Prostate gland (tissue), 2 donors: Measurements from ENCODE around the gene PLEKHA7. TPM values are rescaled to one million over a fixed set of nuclear protein-coding genes. Genes with fewer than 3 reads are reported as not detected.

Experiments
- DNase-seq: peaks from one replicate; pipeline ENCODE4 v3.0.0-alpha.2; 2019; ENCODE audit warnings: low spot score
- H3K27ac ChIP-seq, 2 donors: fragments of 200-600 bp; sonication (generic); 2 replicates each; pipeline ENCODE4 v1.5.1; 2017 to 2019
- H3K27me3 ChIP-seq: fragments of 200-600 bp; sonication (generic); replicated peaks from 2 replicates; pipeline ENCODE4 v1.5.1; 2019; ENCODE audit not compliant: insufficient read depth
- H3K36me3 ChIP-seq, 2 donors: fragments of 200-600 bp; sonication (generic); 1 replicate in 1 of 2; 2 replicates in 1 of 2; pipeline versions ENCODE4 v1.5.1 to v1.8.1; 2017 to 2019
- H3K4me1 ChIP-seq: fragments of 200-600 bp; sonication (generic); replicated peaks from 2 replicates; pipeline ENCODE4 v1.5.1; 2019
- H3K4me3 ChIP-seq, 2 donors: fragments of 200-600 bp; sonication (generic); 2 replicates each; pipeline ENCODE4 v1.5.1; 2017 to 2019
- H3K9me3 ChIP-seq: fragments of 200-600 bp; sonication (generic); 2 replicates; pipeline ENCODE4 v1.5.1; 2017
- POLR2A ChIP-seq: fragments of 450-650 bp; IDR thresholded peaks from one replicate; pipeline ENCODE4 v1.6.1; 2016; ENCODE audit warnings: antibody characterized with exemption, mild to moderate bottlenecking
- POLR2AphosphoS5 ChIP-seq: sonication (generic); formaldehyde crosslinking; IDR thresholded peaks from one replicate; pipeline ENCODE4 v1.6.1; 2017; ENCODE audit warnings: antibody characterized with exemption
- WGBS: methylation state at CpG from one replicate; pipeline ENCODE4 v1.1.5; 2018; 5-methylcytosine and 5-hydroxymethylcytosine counted together
- intact Hi-C: fragments of 100-400 bp; cut with DNase I; formaldehyde crosslinking; loops from one replicate; pipeline ENCODE4 v1.14.2; 2022
- total RNA-seq, 2 donors: library from RNA; depleted of rRNA; stranded (reverse); fragments of >200 nt; gene quantifications; one replicate each; pipeline ENCODE4 v1.1.0, GENCODE V29; 2016
- TF ChIP-seq, protein P1 (sequence below), 4 experiments: fragments of 200-600 bp in 2 of 4; fragments of 450-650 bp in 2 of 4; sonication (generic) in 2 of 4; IDR thresholded peaks; 1 replicate in 3 of 4; 2 replicates in 1 of 4; pipeline ENCODE4 v1.5.1; 2016 to 2019; ENCODE audit warnings: antibody characterized with exemption in 4 of 4, mild to moderate bottlenecking in 2 of 4, moderate library complexity in 2 of 4

PLEKHA7 gene
- total RNA-seq, 2 donors from 2014 or later = 14.6 to 38.3 TPM

DNA sequence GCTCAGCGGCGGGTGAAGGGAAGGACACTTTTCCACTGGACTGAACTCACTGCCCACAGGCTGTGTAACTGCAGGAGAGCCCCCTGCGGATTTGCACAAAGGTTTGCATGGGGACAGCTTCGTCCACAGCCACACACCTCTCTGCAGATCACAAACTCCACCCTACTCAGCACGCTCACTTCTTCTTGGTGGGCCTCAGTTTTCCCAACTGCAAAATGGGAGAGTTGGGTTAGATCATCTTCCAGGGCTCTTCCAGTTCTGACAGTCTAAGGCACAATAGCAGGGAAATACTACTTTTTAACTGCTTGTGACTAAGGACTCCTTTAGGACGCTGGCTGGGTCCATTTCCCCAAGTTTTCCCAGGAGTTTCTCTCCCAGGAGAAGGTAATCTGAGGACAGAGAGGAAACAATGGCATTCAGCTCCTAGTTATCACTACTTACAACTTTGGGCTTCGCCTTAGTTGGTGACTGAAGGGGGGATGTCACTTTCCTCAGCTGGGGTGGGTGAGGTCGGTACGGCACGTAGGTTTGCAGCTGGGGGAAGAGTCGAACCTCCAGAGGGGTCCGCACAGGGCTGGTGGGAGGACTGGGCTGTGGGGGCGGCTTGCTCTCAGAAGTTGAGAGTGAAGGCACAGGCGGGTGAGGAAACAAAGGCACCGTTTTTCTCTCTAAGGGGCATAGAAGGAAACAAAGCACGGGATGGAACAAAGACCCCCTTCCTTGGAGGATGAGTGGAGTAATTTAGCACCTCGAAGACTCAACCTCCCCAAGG is 220.0 kb downstream of the PLEKHA7 start:
- intact Hi-C loops = loop anchor here (10.0 kb wide), 1 partner anchor 141 kb away; no protein-coding TSS in a partner anchor
- no peak overlapping the region for H3K27ac ChIP-seq
- no peaks in the 10 kb centered on the region for H3K9me3 ChIP-seq
- H3K4me1 ChIP-seq = no peaks in the 10 kb centered on the region
- WGBS = 90% methylated on average over 17 of the region's 17 CpGs
- H3K36me3 ChIP-seq = no peaks in the 10 kb centered on the region
- no peaks in the 10 kb centered on the region for H3K27me3 ChIP-seq
- H3K4me3 ChIP-seq = no peak overlapping the region
- TF ChIP-seq POLR2AphosphoS5 = no peak
- TF ChIP-seq, protein P1, sequence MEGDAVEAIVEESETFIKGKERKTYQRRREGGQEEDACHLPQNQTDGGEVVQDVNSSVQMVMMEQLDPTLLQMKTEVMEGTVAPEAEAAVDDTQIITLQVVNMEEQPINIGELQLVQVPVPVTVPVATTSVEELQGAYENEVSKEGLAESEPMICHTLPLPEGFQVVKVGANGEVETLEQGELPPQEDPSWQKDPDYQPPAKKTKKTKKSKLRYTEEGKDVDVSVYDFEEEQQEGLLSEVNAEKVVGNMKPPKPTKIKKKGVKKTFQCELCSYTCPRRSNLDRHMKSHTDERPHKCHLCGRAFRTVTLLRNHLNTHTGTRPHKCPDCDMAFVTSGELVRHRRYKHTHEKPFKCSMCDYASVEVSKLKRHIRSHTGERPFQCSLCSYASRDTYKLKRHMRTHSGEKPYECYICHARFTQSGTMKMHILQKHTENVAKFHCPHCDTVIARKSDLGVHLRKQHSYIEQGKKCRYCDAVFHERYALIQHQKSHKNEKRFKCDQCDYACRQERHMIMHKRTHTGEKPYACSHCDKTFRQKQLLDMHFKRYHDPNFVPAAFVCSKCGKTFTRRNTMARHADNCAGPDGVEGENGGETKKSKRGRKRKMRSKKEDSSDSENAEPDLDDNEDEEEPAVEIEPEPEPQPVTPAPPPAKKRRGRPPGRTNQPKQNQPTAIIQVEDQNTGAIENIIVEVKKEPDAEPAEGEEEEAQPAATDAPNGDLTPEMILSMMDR (IDR thresholded peaks at IDR 0.05) = no peak
- no peak for TF ChIP-seq POLR2A
- DNase-seq = no peak

- intact Hi-C loops = loop anchor here (10.0 kb wide), 1 partner anchor 141 kb away; no protein-coding TSS in a partner anchor
- no peaks in the 10 kb centered on the region for H3K36me3 ChIP-seq
- no peak for DNase-seq
- no peaks in the 10 kb centered on the region for H3K27me3 ChIP-seq
- 91% methylated on average over 3 of the region's 3 CpGs for WGBS
- no peaks in the 10 kb centered on the region for H3K9me3 ChIP-seq
- H3K4me1 ChIP-seq = no peaks in the 10 kb centered on the region
- no peak overlapping the region for H3K4me3 ChIP-seq
- no peak overlapping the region for H3K27ac ChIP-seq
- TF ChIP-seq POLR2A (no peak), POLR2AphosphoS5 (no peak)
- TF ChIP-seq, protein P1 (IDR thresholded peaks at IDR 0.05) = no peak
Measured at GRCh38 chr11:16793511-16793910, 220.7 kb downstream of the PLEKHA7 start.

DNA sequence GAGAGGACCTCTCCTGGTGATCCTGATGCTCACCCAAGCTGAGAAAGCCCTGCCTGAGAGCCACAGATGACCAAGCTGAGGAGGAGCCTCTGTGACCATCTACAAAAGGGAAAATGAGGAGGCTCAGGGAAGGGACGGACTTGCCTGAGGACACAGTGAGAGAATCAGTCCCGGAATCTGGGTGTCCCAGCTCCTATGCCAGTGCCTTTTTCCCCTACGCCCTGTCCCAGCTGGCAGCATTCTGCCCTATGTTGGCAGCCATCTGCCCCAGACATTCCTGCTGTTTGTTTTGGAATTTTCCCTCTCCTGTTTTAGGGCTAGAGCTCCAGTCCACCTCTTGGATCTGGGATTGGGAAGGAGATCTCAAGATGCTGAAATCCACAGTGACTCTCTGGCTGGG is 221.2 kb downstream of the PLEKHA7 start:
- H3K4me3 ChIP-seq = no peak overlapping the region
- intact Hi-C loops = loop anchor here (10.0 kb wide), 1 partner anchor 142 kb away; no protein-coding TSS in a partner anchor
- TF ChIP-seq POLR2AphosphoS5 (no peak), POLR2A (no peak)
- TF ChIP-seq, protein P1 (IDR thresholded peaks at IDR 0.05) = no peak
- H3K9me3 ChIP-seq = no peaks in the 10 kb centered on the region
- no peak for DNase-seq
- H3K4me1 ChIP-seq = no peaks in the 10 kb centered on the region
- no peak overlapping the region for H3K27ac ChIP-seq
- no peaks in the 10 kb centered on the region for H3K36me3 ChIP-seq
- H3K27me3 ChIP-seq = no peaks in the 10 kb centered on the region
- 82% methylated on average over 3 of the region's 3 CpGs for WGBS

- H3K4me3 ChIP-seq = no peak overlapping the region
- no peaks in the 10 kb centered on the region for H3K9me3 ChIP-seq
- no peaks in the 10 kb centered on the region for H3K27me3 ChIP-seq
- TF ChIP-seq POLR2AphosphoS5 (no peak), POLR2A (no peak)
- TF ChIP-seq, protein P1 (IDR thresholded peaks at IDR 0.05) = no peak
- no peak for DNase-seq
- no peaks in the 10 kb centered on the region for H3K4me1 ChIP-seq
- no peaks in the 10 kb centered on the region for H3K36me3 ChIP-seq
- no peak overlapping the region for H3K27ac ChIP-seq
- intact Hi-C loops = loop anchor here (10.0 kb wide), 1 partner anchor 142 kb away; no protein-coding TSS in a partner anchor
Measured at GRCh38 chr11:16792426-16792825, 221.8 kb downstream of the PLEKHA7 start.
